Subcutaneous adipose tissue (tissue), 4 donors: ENCODE results near the gene PER2. TPM values are rescaled to one million over a fixed set of nuclear protein-coding genes. Genes with fewer than 3 reads are reported as not detected.

ENCODE experiments used
- CTCF ChIP-seq: fragments of 450-650 bp; IDR thresholded peaks from one replicate; pipeline ENCODE4 v1.5.1; 2016; ENCODE audit warnings: low read depth, mild to moderate bottlenecking, control low read depth, antibody characterized with exemption, moderate library complexity
- total RNA-seq, 4 donors: library from RNA; depleted of rRNA; stranded (reverse); fragments of >200 nt; gene quantifications; one replicate each; pipeline ENCODE4 v1.1.0, GENCODE V29; 2016

PER2 gene
- total RNA-seq, 4 donors from 2014 or later = 2.9 to 17.9 (median 6.4) TPM

GRCh38 chr2:238254095-238254723 is 34.2 kb downstream of the PER2 start:
- TF ChIP-seq CTCF = no peak

- no peak for TF ChIP-seq CTCF
Observed at GRCh38 chr2:238252766-238253630, 35.4 kb downstream of the PER2 start.

GRCh38 chr2:238251986-238252385 is 36.4 kb downstream of the PER2 start:
- TF ChIP-seq CTCF = no peak

- TF ChIP-seq CTCF = no peak
Observed at GRCh38 chr2:238251331-238251730, 37.1 kb downstream of the PER2 start.

- no peak for TF ChIP-seq CTCF
Observed at GRCh38 chr2:238250896-238251295, 37.5 kb downstream of the PER2 start.

- no peak for TF ChIP-seq CTCF
Observed at GRCh38 chr2:238247841-238248453, 40.5 kb downstream of the PER2 start.
